Nephron progenitor cell (in vitro differentiated cells): ENCODE results near the gene SLC31A1.

Experiments used
- DNase-seq: peaks from one replicate; pipeline ENCODE4 v3.0.0; 2021
- H3K27ac Mint-ChIP-seq: 2 replicates; pipeline ENCODE4 v1.8.0; 2021; ENCODE audit warnings: mild to moderate bottlenecking, moderate library complexity, mixed read lengths
- H3K27me3 Mint-ChIP-seq: 2 replicates; pipeline ENCODE4 v1.8.0; 2021; ENCODE audit warnings: mild to moderate bottlenecking, low read depth, mixed read lengths; ENCODE audit not compliant: poor library complexity
- H3K36me3 Mint-ChIP-seq: 2 replicates; pipeline ENCODE4 v1.8.0; 2021; ENCODE audit warnings: low read depth, mixed read lengths
- H3K4me1 Mint-ChIP-seq: 2 replicates; pipeline ENCODE4 v1.8.0; 2021; ENCODE audit warnings: mixed read lengths
- H3K4me3 Mint-ChIP-seq: 2 replicates; pipeline ENCODE4 v1.8.0; 2021; ENCODE audit warnings: mild to moderate bottlenecking, moderate library complexity, mixed read lengths
- H3K9me3 Mint-ChIP-seq: 2 replicates; pipeline ENCODE4 v1.8.0; 2021; ENCODE audit warnings: mild to moderate bottlenecking, moderate library complexity, mixed read lengths
- TF ChIP-seq, protein P1 (sequence below): fragments of 200-600 bp; sonication (generic); IDR thresholded peaks from 2 replicates; pipeline ENCODE4 v1.5.0; 2021; ENCODE audit warnings: antibody characterized with exemption

The SLC31A1 gene

GRCh38 chr9:113181165-113181564, 40.2 kb upstream of the SLC31A1 start:
- Mint-ChIP-seq H3K4me1 (no peaks in the 10 kb centered on the region), H3K27me3 (no peaks in the 10 kb centered on the region), H3K27ac (no peak overlapping the region), H3K9me3 (no peaks in the 10 kb centered on the region), H3K36me3 (peaks cover 58% of the 10 kb centered on the region), H3K4me3 (no peak overlapping the region)
- TF ChIP-seq, protein P1, sequence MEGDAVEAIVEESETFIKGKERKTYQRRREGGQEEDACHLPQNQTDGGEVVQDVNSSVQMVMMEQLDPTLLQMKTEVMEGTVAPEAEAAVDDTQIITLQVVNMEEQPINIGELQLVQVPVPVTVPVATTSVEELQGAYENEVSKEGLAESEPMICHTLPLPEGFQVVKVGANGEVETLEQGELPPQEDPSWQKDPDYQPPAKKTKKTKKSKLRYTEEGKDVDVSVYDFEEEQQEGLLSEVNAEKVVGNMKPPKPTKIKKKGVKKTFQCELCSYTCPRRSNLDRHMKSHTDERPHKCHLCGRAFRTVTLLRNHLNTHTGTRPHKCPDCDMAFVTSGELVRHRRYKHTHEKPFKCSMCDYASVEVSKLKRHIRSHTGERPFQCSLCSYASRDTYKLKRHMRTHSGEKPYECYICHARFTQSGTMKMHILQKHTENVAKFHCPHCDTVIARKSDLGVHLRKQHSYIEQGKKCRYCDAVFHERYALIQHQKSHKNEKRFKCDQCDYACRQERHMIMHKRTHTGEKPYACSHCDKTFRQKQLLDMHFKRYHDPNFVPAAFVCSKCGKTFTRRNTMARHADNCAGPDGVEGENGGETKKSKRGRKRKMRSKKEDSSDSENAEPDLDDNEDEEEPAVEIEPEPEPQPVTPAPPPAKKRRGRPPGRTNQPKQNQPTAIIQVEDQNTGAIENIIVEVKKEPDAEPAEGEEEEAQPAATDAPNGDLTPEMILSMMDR, result no peak
- no peak for DNase-seq

DNA sequence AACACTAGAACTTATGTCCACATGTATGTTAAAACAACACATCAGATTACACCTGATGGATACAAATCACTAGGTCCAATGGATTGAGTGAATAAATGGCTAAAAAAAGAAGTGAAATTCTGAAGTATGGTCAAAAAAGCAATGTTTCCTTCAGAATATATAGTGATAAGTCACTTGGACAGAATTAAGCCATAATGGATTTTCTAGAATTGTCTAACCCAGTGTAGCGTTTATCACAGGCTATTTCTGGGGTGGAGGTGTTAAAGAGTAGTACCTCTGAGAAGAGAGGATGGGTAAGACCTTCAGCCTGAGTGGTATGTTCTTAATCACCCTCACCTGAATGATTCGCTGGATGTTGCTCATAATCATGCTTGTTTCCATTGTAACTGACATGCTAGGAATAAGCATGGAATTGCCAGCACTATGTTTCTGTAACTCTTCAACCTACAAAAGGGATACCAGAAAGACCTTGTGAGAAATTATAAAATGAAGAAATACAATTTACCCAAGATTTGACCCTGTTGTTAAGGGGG, 37.3 kb upstream of the SLC31A1 start:
- TF ChIP-seq, protein P1, result no peak
- H3K27me3 Mint-ChIP-seq, result no peaks in the 10 kb centered on the region
- DNase-seq, result no peak
- peaks cover 40% of the 10 kb centered on the region for H3K36me3 Mint-ChIP-seq
- H3K9me3 Mint-ChIP-seq, result no peaks in the 10 kb centered on the region
- H3K27ac Mint-ChIP-seq, result no peak overlapping the region
- no peaks in the 10 kb centered on the region for H3K4me1 Mint-ChIP-seq
- no peak overlapping the region for H3K4me3 Mint-ChIP-seq

GRCh38 chr9:113184539-113184938, 36.8 kb upstream of the SLC31A1 start:
- DNase-seq, result no peak
- H3K9me3 Mint-ChIP-seq, result no peaks in the 10 kb centered on the region
- H3K36me3 Mint-ChIP-seq, result peaks cover 37% of the 10 kb centered on the region
- TF ChIP-seq, protein P1, result no peak
- no peak overlapping the region for H3K4me3 Mint-ChIP-seq
- H3K4me1 Mint-ChIP-seq, result no peaks in the 10 kb centered on the region
- H3K27me3 Mint-ChIP-seq, result no peaks in the 10 kb centered on the region
- no peak overlapping the region for H3K27ac Mint-ChIP-seq

- H3K36me3 Mint-ChIP-seq, result peaks cover 37% of the 10 kb centered on the region
Observed at GRCh38 chr9:113185271-113185670, 36.1 kb upstream of the SLC31A1 start.

DNA sequence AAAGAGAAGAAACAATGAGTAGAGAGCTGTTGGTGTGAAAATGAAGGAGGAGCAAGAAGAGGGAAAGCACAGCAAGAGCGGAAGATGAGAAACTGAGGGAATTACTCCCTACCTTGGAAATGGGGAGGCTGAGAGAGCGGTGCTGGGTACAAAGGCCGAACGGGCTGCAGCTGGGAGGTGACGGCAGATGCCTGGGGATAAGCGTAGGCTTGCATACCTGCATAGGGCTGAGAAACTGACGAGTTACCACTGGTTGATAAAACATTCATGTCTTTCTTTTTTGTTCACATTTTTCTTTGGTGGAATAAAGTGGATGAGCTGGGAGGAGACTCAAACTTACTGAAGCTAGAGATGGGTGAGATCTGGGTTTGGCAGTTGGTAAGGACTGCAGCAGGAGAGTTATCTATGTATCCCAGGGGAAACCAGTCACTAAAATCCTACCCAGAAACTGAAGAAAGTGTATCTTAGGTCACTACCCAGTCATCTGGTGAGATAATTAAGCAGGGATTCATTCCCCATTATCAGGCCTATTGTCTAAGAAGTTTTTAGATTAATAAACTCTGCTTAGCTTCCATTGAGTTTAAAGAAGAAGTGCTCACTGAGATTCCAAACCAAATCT, 35.1 kb upstream of the SLC31A1 start:
- H3K4me3 Mint-ChIP-seq, result no peak overlapping the region
- H3K36me3 Mint-ChIP-seq, result peaks cover 37% of the 10 kb centered on the region
- TF ChIP-seq, protein P1, result no peak
- H3K27ac Mint-ChIP-seq, result no peak overlapping the region
- no peaks in the 10 kb centered on the region for H3K9me3 Mint-ChIP-seq
- H3K27me3 Mint-ChIP-seq, result no peaks in the 10 kb centered on the region
- DNase-seq, result no peak
- no peaks in the 10 kb centered on the region for H3K4me1 Mint-ChIP-seq

More at GRCh38 chr9:113185271-113185670, 36.1 kb upstream of the SLC31A1 start:
- H3K4me1 Mint-ChIP-seq, result no peaks in the 10 kb centered on the region
- H3K27me3 Mint-ChIP-seq, result no peaks in the 10 kb centered on the region
- H3K9me3 Mint-ChIP-seq, result no peaks in the 10 kb centered on the region
- H3K27ac Mint-ChIP-seq, result no peak overlapping the region
- H3K4me3 Mint-ChIP-seq, result no peak overlapping the region
- DNase-seq, result no peak
- TF ChIP-seq, protein P1, result no peak
